PC-9 (cell line): ENCODE data around the gene CEP290. TPM values are rescaled to one million over a fixed set of nuclear protein-coding genes. Genes with fewer than 3 reads are reported as not detected.

Experiments
- BruUV-seq: library from RNA; stranded (reverse); fragments of 400-500 nt; replicated peaks from 2 replicates; lab custom pipeline; 2021; lab: Mats Ljungman, UMichigan
- CTCF ChIA-PET: fragments of 300-600 bp; sonication (Branson Sonifier 250); formaldehyde crosslinking; loops from one replicate; lab custom pipeline; 2022; ENCODE audit warnings: antibody characterized with exemption; lab: Charles Lee
- POLR2A ChIA-PET: fragments of 300-600 bp; sonication (Branson Sonifier 250); formaldehyde crosslinking; loops from one replicate; lab custom pipeline; 2022; ENCODE audit warnings: antibody characterized with exemption; ENCODE audit not compliant: unreplicated experiment; lab: Charles Lee
- DNase-seq, 2 experiments: peaks; one replicate each; pipeline versions ENCODE4 v3.0.0 to v3.0.0-alpha.2; 2015 to 2022; ENCODE audit warnings: mixed read lengths in 1 of 2
- H2AFZ ChIP-seq: fragments of 200-600 bp; sonication (generic); 2 replicates; pipeline ENCODE4 v1.8.1; 2017; ENCODE audit warnings: antibody characterized with exemption
- H3F3A ChIP-seq: fragments of 200-600 bp; sonication (generic); 2 replicates; pipeline ENCODE4 v1.8.1; 2017; ENCODE audit warnings: antibody characterized with exemption, mild to moderate bottlenecking, low read depth; ENCODE audit not compliant: insufficient read depth
- H3K27ac ChIP-seq: fragments of 200-600 bp; sonication (generic); 2 replicates; pipeline ENCODE4 v1.6.1; 2016; ENCODE audit warnings: mixed run types
- H3K27me3 ChIP-seq: fragments of 200-600 bp; sonication (generic); 2 replicates; pipeline ENCODE4 v1.6.1; 2016; ENCODE audit warnings: low read depth, mixed run types; ENCODE audit not compliant: insufficient read depth
- H3K36me3 ChIP-seq: fragments of 200-600 bp; sonication (generic); 2 replicates; pipeline ENCODE4 v1.6.1; 2016; ENCODE audit warnings: low read depth, mixed run types
- H3K4me1 ChIP-seq: fragments of 200-600 bp; sonication (generic); replicated peaks from 2 replicates; pipeline ENCODE4 v1.6.1; 2016; ENCODE audit warnings: mixed run types; ENCODE audit not compliant: insufficient read depth
- H3K4me2 ChIP-seq: fragments of 200-600 bp; sonication (generic); 2 replicates; pipeline ENCODE4 v1.6.1; 2017; ENCODE audit warnings: mixed run types
- H3K4me3 ChIP-seq: fragments of 200-600 bp; sonication (generic); 2 replicates; pipeline ENCODE4 v1.6.1; 2016; ENCODE audit warnings: mixed run types
- H3K79me2 ChIP-seq: fragments of 200-600 bp; sonication (generic); 2 replicates; pipeline ENCODE4 v1.6.1; 2017; ENCODE audit warnings: low read depth, mixed run types
- H3K9me2 ChIP-seq: fragments of 200-600 bp; sonication (generic); 2 replicates; pipeline ENCODE4 v1.8.1; 2017; ENCODE audit warnings: mild to moderate bottlenecking; ENCODE audit not compliant: insufficient read depth
- H3K9me3 ChIP-seq: fragments of 200-600 bp; sonication (generic); 2 replicates; pipeline ENCODE4 v1.8.1; 2016; ENCODE audit warnings: low read depth; ENCODE audit not compliant: insufficient read depth
- H4K20me1 ChIP-seq: fragments of 200-600 bp; sonication (generic); 2 replicates; pipeline ENCODE4 v1.8.1; 2017; ENCODE audit not compliant: insufficient read depth
- EZH2 ChIP-seq: fragments of 200-600 bp; sonication (generic); IDR thresholded peaks from 2 replicates; pipeline ENCODE4 v1.8.0; 2017; ENCODE audit warnings: antibody characterized with exemption, low read depth
- intact Hi-C: fragments of 100-400 bp; cut with micrococcal nuclease; formaldehyde crosslinking; loops from one replicate; pipeline ENCODE4 v1.10.0; 2022; ENCODE audit not compliant: unreplicated experiment
- total RNA-seq: library from RNA; stranded (reverse); gene quantifications from 2 replicates; pipeline ENCODE4 v1.2.3, GENCODE V29; 2021
- TF ChIP-seq, protein P1 (sequence below): fragments of 200-600 bp; sonication (generic); conservative IDR thresholded peaks from 2 replicates; pipeline ENCODE4 v1.6.1; 2017; ENCODE audit warnings: mixed run types, antibody characterized with exemption, mild to moderate bottlenecking, moderate library complexity

CEP290 gene
- total RNA-seq, 1 experiment from 2014 or later = 21.9 TPM

DNA sequence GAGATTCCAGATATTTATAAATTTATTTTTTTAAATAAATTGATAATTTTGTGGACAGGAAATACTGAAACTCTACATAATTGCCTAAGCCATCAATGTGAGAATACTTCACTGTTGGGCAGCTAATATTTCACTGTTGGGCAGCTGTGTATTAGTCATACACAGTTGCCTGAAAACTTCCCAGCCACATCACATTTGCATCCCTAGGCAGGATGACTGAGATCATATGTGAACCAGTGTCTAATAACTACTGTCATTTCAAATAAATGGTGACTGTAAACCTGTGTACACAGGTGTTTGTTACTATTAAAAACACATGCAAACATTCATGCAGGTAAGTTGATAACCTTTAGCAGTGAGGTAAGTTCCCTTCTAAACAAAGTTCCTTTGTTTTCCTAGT is 44.1 kb upstream of the CEP290 start:
- Histone ChIP-seq H3K9me2 (no peaks in the 10 kb centered on the region), H3K4me2 (no peak overlapping the region), H3K9me3 (no peaks in the 10 kb centered on the region; the same call in 1 of the 2 replicates), H3F3A (no peaks in the 10 kb centered on the region), H3K27me3 (no peaks in the 10 kb centered on the region), H3K4me1 (0 out of 2 replicates have a peak, but pooled peaks cover 3% of the 10 kb centered on the region), H3K27ac (no peak overlapping the region), H3K36me3 (peaks cover 6% of the 10 kb centered on the region; the same call in 1 of the 2 replicates), H3K79me2 (no peaks in the 10 kb centered on the region), H3K4me3 (no peak overlapping the region), H2AFZ (no peak overlapping the region), H4K20me1 (no peaks in the 10 kb centered on the region)
- DNase-seq = peak in 1 of 2 experiments; percentile 62
- intact Hi-C loops = no loop called here
- CTCF ChIA-PET = no interaction called here
- POLR2A ChIA-PET = interaction anchor here (0.6 kb wide), 1 partner anchor 113 kb away, joined by 4 read pairs; no protein-coding TSS in a partner anchor
- TF ChIP-seq, protein P1, sequence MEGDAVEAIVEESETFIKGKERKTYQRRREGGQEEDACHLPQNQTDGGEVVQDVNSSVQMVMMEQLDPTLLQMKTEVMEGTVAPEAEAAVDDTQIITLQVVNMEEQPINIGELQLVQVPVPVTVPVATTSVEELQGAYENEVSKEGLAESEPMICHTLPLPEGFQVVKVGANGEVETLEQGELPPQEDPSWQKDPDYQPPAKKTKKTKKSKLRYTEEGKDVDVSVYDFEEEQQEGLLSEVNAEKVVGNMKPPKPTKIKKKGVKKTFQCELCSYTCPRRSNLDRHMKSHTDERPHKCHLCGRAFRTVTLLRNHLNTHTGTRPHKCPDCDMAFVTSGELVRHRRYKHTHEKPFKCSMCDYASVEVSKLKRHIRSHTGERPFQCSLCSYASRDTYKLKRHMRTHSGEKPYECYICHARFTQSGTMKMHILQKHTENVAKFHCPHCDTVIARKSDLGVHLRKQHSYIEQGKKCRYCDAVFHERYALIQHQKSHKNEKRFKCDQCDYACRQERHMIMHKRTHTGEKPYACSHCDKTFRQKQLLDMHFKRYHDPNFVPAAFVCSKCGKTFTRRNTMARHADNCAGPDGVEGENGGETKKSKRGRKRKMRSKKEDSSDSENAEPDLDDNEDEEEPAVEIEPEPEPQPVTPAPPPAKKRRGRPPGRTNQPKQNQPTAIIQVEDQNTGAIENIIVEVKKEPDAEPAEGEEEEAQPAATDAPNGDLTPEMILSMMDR = no peak
- TF ChIP-seq EZH2 = no peak
- BruUV-seq = no TSS peak

- Histone ChIP-seq H3K9me2 (no peaks in the 10 kb centered on the region), H3K27me3 (no peaks in the 10 kb centered on the region), H3K4me2 (no peak overlapping the region), H3K36me3 (peaks cover 12% of the 10 kb centered on the region; the same call in 1 of the 2 replicates), H3F3A (no peaks in the 10 kb centered on the region), H3K9me3 (no peaks in the 10 kb centered on the region; the same call in 1 of the 2 replicates), H4K20me1 (no peaks in the 10 kb centered on the region), H2AFZ (no peak overlapping the region), H3K27ac (no peak overlapping the region), H3K4me1 (0 out of 2 replicates have a peak, but pooled peaks cover 3% of the 10 kb centered on the region), H3K79me2 (no peaks in the 10 kb centered on the region), H3K4me3 (no peak overlapping the region)
- ChIA-PET CTCF (no interaction called here), POLR2A (no interaction called here)
- intact Hi-C loops = no loop called here
- BruUV-seq = no TSS peak
- no peak for DNase-seq
- TF ChIP-seq, protein P1 = no peak
- no peak for TF ChIP-seq EZH2
These were observed 43.4 kb upstream of the CEP290 start for GRCh38 chr12:88185279-88185678.

- Histone ChIP-seq H3K36me3 (peaks cover 12% of the 10 kb centered on the region; the same call in 1 of the 2 replicates), H3K27ac (no peak overlapping the region), H3K9me3 (no peaks in the 10 kb centered on the region; the same call in 1 of the 2 replicates), H3K27me3 (no peaks in the 10 kb centered on the region), H3K4me3 (no peak overlapping the region), H3K4me1 (0 out of 2 replicates have a peak, but pooled peaks cover 3% of the 10 kb centered on the region), H2AFZ (no peak overlapping the region), H3K4me2 (no peak overlapping the region), H3F3A (no peaks in the 10 kb centered on the region), H4K20me1 (no peaks in the 10 kb centered on the region), H3K9me2 (no peaks in the 10 kb centered on the region), H3K79me2 (no peaks in the 10 kb centered on the region)
- no TSS peak for BruUV-seq
- ChIA-PET POLR2A (no interaction called here), CTCF (no interaction called here)
- intact Hi-C loops = no loop called here
- DNase-seq = no peak
- TF ChIP-seq EZH2 = no peak
- TF ChIP-seq, protein P1 = no peak
These were observed 42.3 kb upstream of the CEP290 start for GRCh38 chr12:88184196-88184595.
